ENCODE data around the gene TEX14. TPM values are rescaled to one million over a fixed set of nuclear protein-coding genes. Genes with fewer than 3 reads are reported as not detected.

TEX14 gene
- total RNA-seq, 1 experiment from 2014 or later: 0.31 TPM

DNA sequence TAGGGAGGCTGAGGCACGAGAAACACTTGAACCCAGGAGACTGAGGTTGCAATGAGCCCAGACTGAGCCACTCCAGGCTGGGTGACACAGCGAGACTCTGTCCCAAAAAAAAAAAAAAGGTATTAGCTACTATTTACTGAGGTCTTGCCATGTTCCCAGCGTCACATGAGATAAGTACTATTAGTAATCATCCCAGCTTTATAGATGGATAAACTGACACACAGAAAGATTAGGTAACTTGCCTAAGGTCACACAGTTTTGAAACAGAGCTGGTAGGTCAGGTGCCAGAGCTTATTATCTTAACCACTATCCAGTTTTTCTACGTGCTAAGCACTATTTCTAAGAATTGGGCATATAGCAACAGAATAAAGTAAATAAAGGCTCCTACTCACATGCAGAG lies 51.6 kb downstream of the TEX14 start:
- Histone ChIP-seq H3K14ac (ENCODE audit: insufficient read depth, low read length) (no peak overlapping the region), H3K23ac (ENCODE audit: insufficient read length, low read depth, low read length) (no peak overlapping the region), H4K5ac (ENCODE audit: insufficient read length, low read depth, low read length) (no peak overlapping the region), H2BK120ac (ENCODE audit: low read depth, low read length, poor library complexity, severe bottlenecking) (no peak overlapping the region), H3K9me3 (ENCODE audit: control insufficient read depth, low read depth, low read length) (no peaks in the 10 kb centered on the region), H4K8ac (replicated peaks; ENCODE audit: insufficient read length, low read depth, low read length) (no peak overlapping the region), H3K18ac (ENCODE audit: insufficient read length, low read depth, low read length) (no peak overlapping the region), H3K4me2 (ENCODE audit: insufficient read depth, insufficient read length, low read length) (no peak overlapping the region), H3K79me1 (ENCODE audit: insufficient read depth, low read depth, low read length, poor library complexity, severe bottlenecking) (no peaks in the 10 kb centered on the region), H2BK15ac (ENCODE audit: low read depth, low read length) (no peak overlapping the region), H3K4me1 (ENCODE audit: insufficient read depth, low read length) (no peaks in the 10 kb centered on the region), H3K79me2 (ENCODE audit: insufficient read depth, low read length) (no peaks in the 10 kb centered on the region), H2BK20ac (ENCODE audit: low read depth, low read length, poor library complexity, severe bottlenecking) (no peak overlapping the region), H2AFZ (ENCODE audit: low read length) (no peak overlapping the region), H3T11ph (ENCODE audit: low read length) (no peak overlapping the region), H3K27me3 (ENCODE audit: insufficient read depth, low read length) (no peaks in the 10 kb centered on the region), H4K91ac (ENCODE audit: insufficient read length, low read depth, low read length) (no peak overlapping the region), H3K9ac (ENCODE audit: extremely low read depth, insufficient read length, low read length) (no peak overlapping the region), H2BK12ac (ENCODE audit: insufficient read length, low read depth, low read length) (no peak overlapping the region), H2BK5ac (ENCODE audit: insufficient read length, low read length) (no peak overlapping the region), H4K20me1 (ENCODE audit: control insufficient read depth, insufficient read depth, insufficient read length) (no peaks in the 10 kb centered on the region), H3K27ac (ENCODE audit: insufficient read length, low read depth, low read length) (no peak overlapping the region), H3K56ac (ENCODE audit: insufficient read length, low read depth, low read length) (no peak overlapping the region), H2AK5ac (ENCODE audit: insufficient read length, low read length) (no peak overlapping the region), H3K23me2 (ENCODE audit: insufficient read length, low read depth, low read length, poor library complexity, severe bottlenecking) (no peaks in the 10 kb centered on the region), H3K4ac (ENCODE audit: low read depth, low read length) (no peak overlapping the region)
- Mint-ChIP-seq H3K36me3 (ENCODE audit: insufficient read depth in 1 of 3, low read depth in 3 of 3) (no peaks in the 10 kb centered on the region), H3K4me1 (peaks cover 3 to 6% of the 10 kb centered on the region in 2 experiments; a peak in 1 of 4 replicates), H3K9me3 (no peaks in the 10 kb centered on the region), H3K27ac (no peak overlapping the region), H3K27me3 (ENCODE audit: low read depth) (no peaks in the 10 kb centered on the region), H3K4me3 (no peak overlapping the region)
- TF ChIP-seq, protein P1, sequence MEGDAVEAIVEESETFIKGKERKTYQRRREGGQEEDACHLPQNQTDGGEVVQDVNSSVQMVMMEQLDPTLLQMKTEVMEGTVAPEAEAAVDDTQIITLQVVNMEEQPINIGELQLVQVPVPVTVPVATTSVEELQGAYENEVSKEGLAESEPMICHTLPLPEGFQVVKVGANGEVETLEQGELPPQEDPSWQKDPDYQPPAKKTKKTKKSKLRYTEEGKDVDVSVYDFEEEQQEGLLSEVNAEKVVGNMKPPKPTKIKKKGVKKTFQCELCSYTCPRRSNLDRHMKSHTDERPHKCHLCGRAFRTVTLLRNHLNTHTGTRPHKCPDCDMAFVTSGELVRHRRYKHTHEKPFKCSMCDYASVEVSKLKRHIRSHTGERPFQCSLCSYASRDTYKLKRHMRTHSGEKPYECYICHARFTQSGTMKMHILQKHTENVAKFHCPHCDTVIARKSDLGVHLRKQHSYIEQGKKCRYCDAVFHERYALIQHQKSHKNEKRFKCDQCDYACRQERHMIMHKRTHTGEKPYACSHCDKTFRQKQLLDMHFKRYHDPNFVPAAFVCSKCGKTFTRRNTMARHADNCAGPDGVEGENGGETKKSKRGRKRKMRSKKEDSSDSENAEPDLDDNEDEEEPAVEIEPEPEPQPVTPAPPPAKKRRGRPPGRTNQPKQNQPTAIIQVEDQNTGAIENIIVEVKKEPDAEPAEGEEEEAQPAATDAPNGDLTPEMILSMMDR (conservative IDR thresholded peaks at IDR 0.05): no peak
- no CpG with 5 or more reads among the region's 4 CpGs for WGBS (ENCODE audit: extremely low coverage, insufficient read length, low lambda C conversion rate)
- no peak for DNase-seq
